Activated CD4-positive, alpha-beta memory T cell treated with anti-CD3 and anti-CD28 coated beads for 36 hours (primary cell): ENCODE data around the gene CAMTA1. TPM values are rescaled to one million over a fixed set of nuclear protein-coding genes. Genes with fewer than 3 reads are reported as not detected.

Experiments
- CTCF ChIA-PET: fragments of 350-600 bp; sonication (Branson Sonifier 250); formaldehyde crosslinking; loops from one replicate; lab custom pipeline; 2021; ENCODE audit warnings: antibody characterized with exemption, inconsistent platforms; lab: Charles Lee
- POLR2A ChIA-PET: fragments of 350-600 bp; sonication (Branson Sonifier 250); formaldehyde crosslinking; loops from one replicate; lab custom pipeline; 2021; ENCODE audit warnings: antibody characterized with exemption; lab: Charles Lee
- DNase-seq: peaks from one replicate; pipeline ENCODE4 v3.0.0-alpha.2; 2020
- H3K27ac Mint-ChIP-seq: one replicate; pipeline ENCODE4 v1.8.0; 2021; ENCODE audit warnings: mixed read lengths
- H3K27me3 Mint-ChIP-seq: one replicate; pipeline ENCODE4 v1.8.0; 2021; ENCODE audit warnings: mixed read lengths
- H3K36me3 Mint-ChIP-seq: one replicate; pipeline ENCODE4 v1.8.0; 2021; ENCODE audit warnings: mixed read lengths
- H3K4me1 Mint-ChIP-seq: one replicate; pipeline ENCODE4 v1.8.0; 2021; ENCODE audit warnings: low read depth, mixed read lengths
- H3K4me3 Mint-ChIP-seq: one replicate; pipeline ENCODE4 v1.8.0; 2021; ENCODE audit warnings: mild to moderate bottlenecking, mixed read lengths
- H3K9me3 Mint-ChIP-seq: one replicate; pipeline ENCODE4 v1.8.0; 2021; ENCODE audit warnings: mixed read lengths
- intact Hi-C: fragments of 100-400 bp; cut with micrococcal nuclease; formaldehyde crosslinking; loops from one replicate; pipeline ENCODE4 v1.15.1; 2023
- total RNA-seq, 2 experiments: library from RNA; stranded (reverse); gene quantifications; one replicate each; pipeline ENCODE4 v1.2.3, GENCODE V29; 2021

The CAMTA1 gene
- total RNA-seq, 2 experiments from 2014 or later, result 64.7 to 68.9 TPM

DNA sequence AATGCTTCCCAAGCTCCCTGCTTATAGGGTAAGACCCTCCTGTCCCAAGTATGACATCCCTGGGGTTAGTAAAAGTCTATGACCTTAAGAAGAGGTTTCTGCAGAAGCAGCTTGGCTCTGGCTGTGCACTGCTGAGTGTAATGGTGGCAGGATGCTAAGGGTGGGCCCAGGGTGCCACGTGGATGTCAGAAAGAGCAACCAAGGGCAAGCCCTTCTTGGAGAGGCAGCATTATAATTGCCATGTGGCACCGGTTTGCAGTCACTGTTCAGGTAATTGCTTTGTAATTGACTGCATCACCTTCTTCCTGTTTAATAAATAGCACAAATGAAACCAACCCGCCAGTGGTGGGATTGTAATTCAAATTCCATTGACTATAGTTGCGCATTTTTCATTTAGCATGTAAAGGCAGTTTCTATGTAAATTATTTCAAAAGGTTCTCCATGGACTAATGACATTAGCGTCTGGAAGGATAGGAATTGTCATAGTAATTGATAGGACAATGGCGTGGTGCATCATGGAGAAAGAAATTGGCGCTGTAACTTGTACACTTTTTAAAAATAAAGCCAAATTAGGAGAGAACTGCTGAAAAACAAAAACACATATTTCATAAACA, 495.2 kb downstream of the CAMTA1 start:
- ChIA-PET CTCF (no interaction called here), POLR2A (no interaction called here)
- H3K4me1 Mint-ChIP-seq, result no peaks in the 10 kb centered on the region
- intact Hi-C loops, result no loop called here
- H3K27me3 Mint-ChIP-seq, result peaks cover 19% of the 10 kb centered on the region
- no peak overlapping the region for H3K4me3 Mint-ChIP-seq
- DNase-seq, result no peak
- no peaks in the 10 kb centered on the region for H3K36me3 Mint-ChIP-seq
- no peaks in the 10 kb centered on the region for H3K9me3 Mint-ChIP-seq
- no peak overlapping the region for H3K27ac Mint-ChIP-seq

DNA sequence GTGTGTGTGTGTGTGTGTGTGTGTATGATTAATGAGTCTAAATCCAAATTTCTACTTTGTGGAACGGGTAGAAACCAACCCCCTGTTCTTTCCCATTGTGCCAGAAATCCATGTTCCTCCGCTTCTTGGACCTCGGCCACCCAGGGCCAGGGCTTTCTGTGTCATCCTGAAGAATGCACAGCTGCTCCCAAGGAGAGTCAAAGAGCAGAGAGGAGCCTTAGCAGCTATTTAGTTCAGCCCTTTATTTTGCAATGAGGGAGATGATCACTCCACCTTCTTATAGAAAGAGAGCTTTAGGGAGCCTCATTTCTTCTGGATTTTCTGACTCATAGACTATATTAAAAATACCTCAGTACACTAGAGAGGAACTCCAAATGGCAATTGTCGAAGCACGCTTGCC, 496.6 kb downstream of the CAMTA1 start:
- ChIA-PET POLR2A (no interaction called here), CTCF (no interaction called here)
- Mint-ChIP-seq H3K4me1 (no peaks in the 10 kb centered on the region), H3K9me3 (no peaks in the 10 kb centered on the region), H3K27me3 (peaks cover 21% of the 10 kb centered on the region), H3K4me3 (no peak overlapping the region), H3K36me3 (no peaks in the 10 kb centered on the region), H3K27ac (no peak overlapping the region)
- no peak for DNase-seq
- intact Hi-C loops, result no loop called here

DNA sequence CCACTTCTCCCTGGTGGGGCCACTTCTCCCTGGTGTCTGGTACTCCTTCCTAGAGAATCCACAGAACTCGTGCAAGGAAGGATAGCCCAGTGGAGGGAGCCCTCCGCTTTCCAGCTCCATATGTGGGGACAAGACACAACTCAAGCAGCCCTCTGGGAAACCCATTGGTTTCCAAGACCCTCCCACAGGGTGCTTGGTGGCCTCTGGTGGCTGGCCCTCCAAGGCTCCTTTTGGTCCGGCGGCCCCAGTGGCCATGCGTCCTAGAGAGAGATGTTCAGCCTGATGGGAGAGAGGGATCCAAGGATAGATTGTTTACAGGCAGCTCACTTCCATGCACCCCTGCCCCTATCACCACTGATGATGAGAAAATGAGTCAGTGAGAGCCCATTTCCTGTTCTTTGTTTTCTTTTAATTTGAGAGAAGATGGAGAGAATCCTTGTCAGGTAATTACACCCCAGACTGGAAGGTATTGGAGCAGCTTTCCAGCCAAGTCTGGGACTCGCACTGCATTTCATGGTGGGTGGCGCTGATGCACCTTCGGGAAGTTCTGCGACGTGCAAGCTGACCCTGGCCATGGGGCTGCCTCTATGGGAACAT, 499.7 kb downstream of the CAMTA1 start:
- peaks cover 21% of the 10 kb centered on the region for H3K27me3 Mint-ChIP-seq
- H3K4me1 Mint-ChIP-seq, result no peaks in the 10 kb centered on the region
- no peaks in the 10 kb centered on the region for H3K9me3 Mint-ChIP-seq
- DNase-seq, result no peak
- no peaks in the 10 kb centered on the region for H3K36me3 Mint-ChIP-seq
- H3K27ac Mint-ChIP-seq, result no peak overlapping the region
- no peak overlapping the region for H3K4me3 Mint-ChIP-seq
- POLR2A ChIA-PET, result no interaction called here
- intact Hi-C loops, result no loop called here
- CTCF ChIA-PET, result no interaction called here

DNA sequence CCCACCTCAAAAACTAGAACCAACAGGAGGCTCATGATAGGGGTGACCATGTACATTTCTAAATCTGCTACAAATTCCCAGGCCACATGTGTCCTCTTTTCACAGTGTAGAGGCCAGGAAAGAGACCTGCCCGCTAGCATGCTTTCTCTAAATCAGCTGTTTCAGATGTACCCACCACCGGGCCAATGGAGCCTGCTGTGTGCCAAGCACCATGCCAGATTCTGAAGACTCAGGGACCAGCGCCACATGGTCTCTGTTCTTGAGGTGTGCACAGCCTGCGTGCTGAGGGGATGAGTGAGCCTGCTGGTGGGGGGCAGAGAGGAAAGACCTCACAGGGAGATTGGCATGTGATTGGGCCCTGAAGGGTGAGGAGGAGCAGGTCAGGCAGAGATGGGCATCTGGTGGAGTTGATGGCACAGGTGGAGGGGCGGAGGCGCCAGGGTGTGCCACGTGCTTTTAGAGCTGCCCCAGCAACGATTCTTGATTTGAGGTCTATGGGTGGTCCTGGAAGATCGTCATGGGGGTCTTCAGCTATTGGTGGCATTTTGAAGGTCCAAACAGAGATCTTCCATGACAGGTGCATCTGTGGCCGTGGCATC, 500.7 kb downstream of the CAMTA1 start:
- CTCF ChIA-PET, result no interaction called here
- no peak overlapping the region for H3K27ac Mint-ChIP-seq
- no peaks in the 10 kb centered on the region for H3K36me3 Mint-ChIP-seq

DNA sequence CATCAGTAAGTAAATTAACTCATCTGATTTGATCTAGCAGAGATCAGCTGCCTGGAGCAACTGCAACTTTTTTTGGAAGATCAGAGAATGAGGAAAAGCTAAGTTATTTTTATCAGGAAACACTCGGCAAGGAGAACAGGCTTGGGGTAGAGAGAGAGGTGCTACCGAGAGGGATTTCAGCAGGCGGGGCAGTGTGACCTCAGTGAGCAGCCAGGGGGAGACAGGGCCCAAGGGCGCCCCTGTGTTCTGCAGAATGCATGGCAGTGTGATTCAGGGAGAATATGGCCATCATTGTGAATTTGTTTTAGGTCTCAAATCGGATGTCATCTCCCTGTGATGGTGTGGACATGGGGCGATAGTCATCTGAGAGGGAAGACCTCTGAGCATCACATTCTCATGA, 501.8 kb downstream of the CAMTA1 start:
- Mint-ChIP-seq H3K27ac (no peak overlapping the region), H3K4me3 (no peak overlapping the region), H3K9me3 (no peaks in the 10 kb centered on the region), H3K4me1 (no peaks in the 10 kb centered on the region), H3K36me3 (no peaks in the 10 kb centered on the region), H3K27me3 (peaks cover 19% of the 10 kb centered on the region)
- POLR2A ChIA-PET, result no interaction called here
- intact Hi-C loops, result no loop called here
- DNase-seq, result no peak
- CTCF ChIA-PET, result no interaction called here

More for the DNA sequence above, 500.7 kb downstream of the CAMTA1 start:
- POLR2A ChIA-PET, result no interaction called here
- intact Hi-C loops, result no loop called here
- DNase-seq, result no peak
- H3K4me3 Mint-ChIP-seq, result no peak overlapping the region
- H3K4me1 Mint-ChIP-seq, result no peaks in the 10 kb centered on the region
- peaks cover 19% of the 10 kb centered on the region for H3K27me3 Mint-ChIP-seq
- no peaks in the 10 kb centered on the region for H3K9me3 Mint-ChIP-seq

DNA sequence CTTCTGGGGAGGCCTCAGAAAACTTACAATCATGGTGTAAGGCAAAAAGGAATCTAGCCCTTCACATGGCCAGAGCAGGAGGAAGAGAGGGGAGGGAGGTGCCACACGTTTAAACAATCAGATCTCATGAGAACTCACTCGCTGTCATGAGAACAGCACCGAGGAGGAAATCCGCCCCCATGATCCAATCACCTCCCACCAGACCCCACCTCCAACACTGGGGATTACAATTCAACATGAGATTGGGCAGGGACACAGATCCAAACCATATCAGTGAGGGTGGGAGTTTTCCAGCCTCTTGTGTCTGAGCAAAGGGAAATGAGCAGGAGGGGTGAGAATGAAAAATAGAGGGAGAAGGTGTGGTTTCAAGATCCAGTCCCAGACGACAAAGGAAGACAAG, 503.7 kb downstream of the CAMTA1 start:
- Mint-ChIP-seq H3K36me3 (no peaks in the 10 kb centered on the region), H3K9me3 (no peaks in the 10 kb centered on the region), H3K27ac (no peak overlapping the region), H3K4me1 (no peaks in the 10 kb centered on the region), H3K27me3 (peaks cover 9% of the 10 kb centered on the region), H3K4me3 (no peak overlapping the region)
- no peak for DNase-seq
- ChIA-PET POLR2A (no interaction called here), CTCF (no interaction called here)
- intact Hi-C loops, result no loop called here

DNA sequence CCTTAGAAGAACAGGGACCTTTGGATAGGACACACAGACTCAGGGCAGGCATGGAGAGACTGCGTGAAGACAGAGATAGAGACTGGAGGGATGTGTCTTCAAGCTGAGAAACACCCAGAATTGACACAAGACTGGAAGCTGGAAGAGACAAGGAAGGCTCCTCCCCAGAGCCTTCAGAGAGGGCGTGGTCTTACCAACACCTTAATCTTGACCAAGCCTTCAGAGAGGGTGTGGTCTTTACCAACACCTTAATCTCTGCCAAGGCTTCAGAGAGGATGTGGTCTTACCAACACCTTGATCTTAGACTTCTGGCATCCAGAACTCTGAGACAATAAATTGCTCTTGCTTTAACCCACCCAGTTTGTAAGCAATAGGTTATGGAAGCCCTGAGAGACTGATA, 504.4 kb downstream of the CAMTA1 start:
- H3K4me3 Mint-ChIP-seq, result no peak overlapping the region
- H3K9me3 Mint-ChIP-seq, result no peaks in the 10 kb centered on the region
- no peaks in the 10 kb centered on the region for H3K36me3 Mint-ChIP-seq
- CTCF ChIA-PET, result no interaction called here
- H3K27me3 Mint-ChIP-seq, result peaks cover 7% of the 10 kb centered on the region
- POLR2A ChIA-PET, result no interaction called here
- no peak for DNase-seq
- intact Hi-C loops, result no loop called here
- H3K27ac Mint-ChIP-seq, result no peak overlapping the region
- no peaks in the 10 kb centered on the region for H3K4me1 Mint-ChIP-seq

DNA sequence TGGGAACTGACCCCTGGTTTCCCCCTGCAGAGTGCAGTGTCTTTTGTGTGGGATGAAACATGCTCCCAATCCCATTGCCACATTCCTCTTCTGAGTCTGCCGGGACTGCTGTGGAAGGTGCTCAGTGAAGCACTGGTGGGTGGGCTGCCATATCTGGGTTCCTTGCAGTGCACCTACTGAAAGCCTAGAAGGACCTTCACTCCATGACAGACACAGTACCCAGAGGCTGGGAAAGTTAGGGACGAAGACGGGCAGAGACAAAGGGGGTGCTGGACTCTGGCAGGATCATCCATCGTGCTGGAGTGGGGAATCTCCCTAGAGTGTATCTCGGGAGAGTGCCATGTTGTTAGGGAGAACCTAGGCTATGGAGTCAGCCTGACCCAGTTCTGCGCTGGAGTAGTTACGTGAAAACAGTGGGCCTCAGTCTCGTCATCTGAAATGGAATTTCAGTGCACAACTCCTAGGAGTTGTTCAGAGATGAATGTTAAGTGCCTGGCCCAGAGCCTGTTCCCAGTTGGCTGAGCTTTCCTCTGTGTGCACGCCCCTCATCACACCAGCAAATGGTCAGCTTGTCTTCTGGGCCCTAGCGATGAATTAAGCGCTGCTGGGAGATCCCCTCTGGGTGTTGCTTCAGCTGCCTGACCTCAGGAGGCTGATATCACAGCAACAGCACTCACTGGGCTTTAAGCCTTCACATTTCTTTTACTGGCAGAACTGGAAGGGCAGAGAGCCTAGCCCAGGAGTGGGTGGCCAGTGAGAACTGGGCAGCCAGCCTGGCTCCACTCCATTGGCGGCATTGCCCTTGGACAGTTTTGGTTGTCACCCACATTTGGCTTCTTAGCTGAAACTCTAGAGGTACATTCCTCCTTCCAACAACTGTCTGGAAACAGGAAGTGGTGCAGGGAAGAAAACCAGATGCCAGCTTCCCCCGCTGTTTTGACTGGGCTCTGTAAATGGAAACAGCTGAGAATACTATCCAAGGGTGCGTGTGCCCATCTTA, 506.0 kb downstream of the CAMTA1 start:
- intact Hi-C loops, result no loop called here
- H3K36me3 Mint-ChIP-seq, result no peaks in the 10 kb centered on the region
- POLR2A ChIA-PET, result interaction anchor here (0.5 kb wide), 1 partner anchor 344 kb away, joined by 3 read pairs; no protein-coding TSS in a partner anchor
- H3K27ac Mint-ChIP-seq, result no peak overlapping the region
- no peaks in the 10 kb centered on the region for H3K9me3 Mint-ChIP-seq
- no peak for DNase-seq
- CTCF ChIA-PET, result no interaction called here
- no peak overlapping the region for H3K4me3 Mint-ChIP-seq
- H3K27me3 Mint-ChIP-seq, result peaks cover 4% of the 10 kb centered on the region
- H3K4me1 Mint-ChIP-seq, result no peaks in the 10 kb centered on the region

DNA sequence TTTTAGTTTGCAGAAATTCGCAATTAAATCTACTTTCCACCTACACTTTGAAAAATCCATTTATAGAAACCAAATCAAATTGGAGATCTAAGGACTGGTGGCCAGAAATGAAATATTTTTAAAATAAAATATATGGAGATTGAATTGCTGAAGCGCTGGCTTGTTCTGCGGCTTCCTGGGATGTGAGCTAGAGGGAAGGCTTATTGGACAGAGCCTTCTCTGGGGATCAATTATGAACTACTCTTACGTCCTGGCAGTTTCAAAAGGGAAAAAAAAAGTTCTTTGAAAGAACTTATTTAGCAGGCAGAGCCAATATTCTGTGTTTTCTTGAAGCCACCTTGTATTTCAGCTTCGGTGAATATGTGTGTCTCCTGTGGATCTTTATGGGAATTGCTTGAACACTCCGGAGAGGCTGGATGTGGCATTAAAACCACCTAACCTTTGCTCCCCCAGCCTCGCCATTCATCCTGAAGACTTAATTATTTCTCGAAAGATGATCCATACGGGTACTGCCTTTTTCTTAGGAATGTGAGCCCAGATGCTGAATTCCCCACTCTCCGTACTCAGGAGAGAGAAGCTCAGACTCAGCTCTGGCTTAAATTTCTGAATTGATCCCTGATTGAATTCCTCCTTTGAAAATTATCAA, 506.9 kb downstream of the CAMTA1 start:
- DNase-seq, result no peak
- no peaks in the 10 kb centered on the region for H3K36me3 Mint-ChIP-seq
- CTCF ChIA-PET, result no interaction called here
- intact Hi-C loops, result no loop called here
- POLR2A ChIA-PET, result interaction anchor here (0.5 kb wide), 1 partner anchor 343 kb away, joined by 3 read pairs; no protein-coding TSS in a partner anchor
- H3K4me1 Mint-ChIP-seq, result no peaks in the 10 kb centered on the region
- H3K4me3 Mint-ChIP-seq, result no peak overlapping the region
- no peaks in the 10 kb centered on the region for H3K9me3 Mint-ChIP-seq
- no peak overlapping the region for H3K27ac Mint-ChIP-seq
- peaks cover 4% of the 10 kb centered on the region for H3K27me3 Mint-ChIP-seq

DNA sequence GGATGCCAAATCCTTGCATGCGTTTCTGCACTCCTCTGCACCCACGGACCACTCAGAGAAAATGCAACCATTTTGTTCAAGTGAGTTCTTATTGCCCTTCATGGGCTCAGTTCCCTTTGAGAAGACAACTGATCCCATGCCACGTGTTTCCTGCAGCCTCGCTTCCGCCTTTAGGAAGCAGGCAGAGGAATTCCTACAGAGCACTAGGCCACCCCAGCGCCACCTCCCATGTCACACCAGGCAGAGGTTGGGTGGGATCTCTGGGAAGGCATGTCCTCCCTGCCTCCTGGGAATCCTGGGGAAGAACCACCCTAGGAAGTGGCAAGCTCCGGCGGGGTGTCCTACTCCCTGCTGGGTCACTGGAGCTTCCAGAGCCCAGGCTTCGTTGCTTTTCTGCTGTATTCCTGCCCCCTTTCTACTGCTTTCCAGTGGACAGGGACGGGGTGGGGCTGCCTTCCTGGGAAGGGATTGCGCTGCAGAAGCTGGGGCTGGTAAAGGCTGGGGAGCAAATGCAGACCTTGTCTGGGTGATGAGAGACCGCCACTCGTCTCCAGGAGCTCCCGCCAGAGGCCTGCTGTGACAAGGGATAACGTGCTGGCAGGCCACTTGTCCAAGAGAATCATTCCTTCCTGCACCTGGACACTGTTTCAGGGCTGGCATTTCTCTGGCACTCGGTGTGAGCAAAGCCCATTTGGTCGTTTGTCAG, 507.6 kb downstream of the CAMTA1 start:
- H3K9me3 Mint-ChIP-seq, result no peaks in the 10 kb centered on the region
- no peak overlapping the region for H3K4me3 Mint-ChIP-seq
- no peaks in the 10 kb centered on the region for H3K4me1 Mint-ChIP-seq
- peaks cover 4% of the 10 kb centered on the region for H3K27me3 Mint-ChIP-seq
- no peak for DNase-seq
- intact Hi-C loops, result no loop called here
- POLR2A ChIA-PET, result no interaction called here
- H3K27ac Mint-ChIP-seq, result no peak overlapping the region
- no peaks in the 10 kb centered on the region for H3K36me3 Mint-ChIP-seq
- CTCF ChIA-PET, result no interaction called here
